ENCODE data around the gene KHDC1L. TPM values are rescaled to one million over a fixed set of nuclear protein-coding genes. Genes with fewer than 3 reads are reported as not detected.

The KHDC1L gene
- total RNA-seq, 1 donor from 2014 or later, result not detected

DNA sequence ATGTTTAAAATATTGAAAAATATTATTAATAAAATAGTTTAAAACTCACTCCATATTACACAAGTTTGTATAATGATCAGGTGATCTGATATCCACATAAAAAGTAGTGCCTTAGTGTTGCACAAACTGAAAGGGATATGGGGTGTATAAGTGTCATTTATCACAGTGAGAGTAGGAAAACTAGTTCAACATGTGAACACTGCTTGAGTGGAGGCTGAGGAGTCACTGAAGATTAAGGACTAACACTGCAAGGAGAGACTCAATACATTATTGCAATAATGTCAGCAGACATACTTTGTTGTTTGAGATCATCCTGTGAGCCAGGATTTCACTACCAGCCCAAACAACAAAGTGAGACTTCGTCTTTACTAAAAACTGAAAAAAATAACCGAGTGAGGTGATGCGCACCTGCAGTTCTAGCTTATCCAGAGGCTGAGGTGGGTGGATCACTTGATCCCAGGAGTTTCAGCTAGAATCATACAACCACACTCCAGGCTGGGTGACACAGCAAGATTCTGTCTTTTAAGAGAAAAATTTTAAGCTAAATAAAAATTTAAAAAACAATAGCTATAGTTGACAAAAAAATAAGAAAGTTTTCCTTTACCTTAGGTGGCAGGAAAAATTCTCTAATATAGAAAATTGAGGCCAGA lies 2.4 kb upstream of the KHDC1L start:
- H3K27me3 Mint-ChIP-seq (ENCODE audit: low read depth), result no peaks in the 10 kb centered on the region
- no peak overlapping the region for H3K27ac Mint-ChIP-seq (ENCODE audit: unreplicated experiment)
- TF ChIP-seq, protein P1, sequence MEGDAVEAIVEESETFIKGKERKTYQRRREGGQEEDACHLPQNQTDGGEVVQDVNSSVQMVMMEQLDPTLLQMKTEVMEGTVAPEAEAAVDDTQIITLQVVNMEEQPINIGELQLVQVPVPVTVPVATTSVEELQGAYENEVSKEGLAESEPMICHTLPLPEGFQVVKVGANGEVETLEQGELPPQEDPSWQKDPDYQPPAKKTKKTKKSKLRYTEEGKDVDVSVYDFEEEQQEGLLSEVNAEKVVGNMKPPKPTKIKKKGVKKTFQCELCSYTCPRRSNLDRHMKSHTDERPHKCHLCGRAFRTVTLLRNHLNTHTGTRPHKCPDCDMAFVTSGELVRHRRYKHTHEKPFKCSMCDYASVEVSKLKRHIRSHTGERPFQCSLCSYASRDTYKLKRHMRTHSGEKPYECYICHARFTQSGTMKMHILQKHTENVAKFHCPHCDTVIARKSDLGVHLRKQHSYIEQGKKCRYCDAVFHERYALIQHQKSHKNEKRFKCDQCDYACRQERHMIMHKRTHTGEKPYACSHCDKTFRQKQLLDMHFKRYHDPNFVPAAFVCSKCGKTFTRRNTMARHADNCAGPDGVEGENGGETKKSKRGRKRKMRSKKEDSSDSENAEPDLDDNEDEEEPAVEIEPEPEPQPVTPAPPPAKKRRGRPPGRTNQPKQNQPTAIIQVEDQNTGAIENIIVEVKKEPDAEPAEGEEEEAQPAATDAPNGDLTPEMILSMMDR (IDR thresholded peaks at IDR 0.05), result no peak
- DNase-seq (ENCODE audit: low spot score), result no peak
- H3K4me1 Mint-ChIP-seq (ENCODE audit: low read depth), result no peaks in the 10 kb centered on the region
- peaks cover 2% of the 10 kb centered on the region for H3K9me3 Mint-ChIP-seq (ENCODE audit: low read depth)
- H3K4me3 Mint-ChIP-seq (ENCODE audit: unreplicated experiment), result no peak overlapping the region
- peaks cover 3% of the 10 kb centered on the region for H3K36me3 Mint-ChIP-seq (ENCODE audit: low read depth)

DNA sequence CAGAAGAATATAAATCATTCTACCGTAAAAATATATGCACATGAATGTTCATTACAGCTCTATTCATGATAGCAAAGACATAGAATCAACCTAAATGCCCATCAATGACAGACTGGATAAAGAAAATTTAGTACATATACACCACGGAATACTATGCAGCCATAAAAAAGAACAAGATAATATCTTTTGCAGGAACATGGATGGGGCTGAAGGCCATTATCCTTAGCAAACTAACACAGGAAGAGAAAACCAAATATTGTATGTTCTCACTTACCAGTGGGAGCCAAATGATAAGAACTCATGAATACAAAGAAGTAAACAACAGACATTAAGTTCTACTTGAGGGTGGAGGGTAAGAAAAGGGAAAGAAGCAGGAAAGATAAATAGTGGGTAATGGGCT lies 8.4 kb downstream of the KHDC1L start:
- Mint-ChIP-seq H3K4me3 (ENCODE audit: unreplicated experiment) (no peak overlapping the region), H3K4me1 (ENCODE audit: low read depth) (no peaks in the 10 kb centered on the region), H3K27me3 (ENCODE audit: low read depth) (no peaks in the 10 kb centered on the region)

DNA sequence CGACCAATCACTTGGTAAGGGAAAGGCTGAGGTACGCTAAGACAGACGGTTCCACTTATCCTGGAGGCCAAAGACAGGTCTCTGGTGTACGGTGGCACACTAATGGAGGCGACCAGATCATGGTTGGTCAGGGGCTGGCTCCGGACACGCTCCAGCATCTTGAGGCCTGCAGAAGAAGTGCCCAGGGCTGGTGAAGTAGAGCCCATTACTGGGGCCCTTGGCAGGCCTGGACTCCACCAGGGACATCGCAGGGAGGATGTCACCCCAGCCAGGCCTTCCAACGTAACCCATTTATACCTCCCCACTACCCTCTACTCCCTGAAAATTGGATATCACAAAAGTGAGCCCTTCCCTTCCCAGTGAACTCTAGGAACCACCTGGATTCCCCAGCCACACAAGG lies 16.2 kb downstream of the KHDC1L start:
- H3K27ac Mint-ChIP-seq (ENCODE audit: unreplicated experiment), result no peak overlapping the region

More for the DNA sequence above, 8.4 kb downstream of the KHDC1L start:
- DNase-seq (ENCODE audit: low spot score), result no peak
- Mint-ChIP-seq H3K9me3 (ENCODE audit: low read depth) (peaks cover 5% of the 10 kb centered on the region), H3K36me3 (ENCODE audit: low read depth) (no peaks in the 10 kb centered on the region), H3K27ac (ENCODE audit: unreplicated experiment) (no peak overlapping the region)
- TF ChIP-seq, protein P1 (IDR thresholded peaks at IDR 0.05), result no peak

DNA sequence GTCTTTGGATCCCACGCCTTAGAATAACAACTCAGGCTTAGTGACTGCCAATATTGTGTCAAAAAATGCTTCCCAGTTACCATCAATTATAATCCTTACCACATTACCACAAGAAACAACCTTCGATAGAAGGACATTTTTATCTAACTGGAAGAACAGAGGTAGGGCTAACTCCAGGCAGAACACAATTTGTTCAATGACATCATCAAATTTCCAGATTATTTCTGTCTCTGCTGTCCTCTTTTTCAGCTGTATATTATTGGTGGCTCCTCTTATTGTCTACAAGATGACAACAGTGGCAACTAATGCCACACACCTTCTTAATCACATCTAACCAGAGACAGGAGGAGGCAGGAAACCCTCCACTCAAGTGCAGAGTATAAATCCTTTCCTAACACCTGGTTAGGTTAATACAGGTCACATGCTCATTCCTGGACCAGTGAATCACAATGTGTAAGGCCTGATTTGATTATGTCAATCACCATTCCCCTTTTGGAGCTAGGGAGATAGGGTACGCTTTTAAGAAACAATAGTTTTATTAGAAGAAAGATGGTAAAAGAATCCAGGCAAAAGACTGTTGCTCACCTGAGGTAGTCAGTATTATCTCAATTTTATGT lies 18.0 kb downstream of the KHDC1L start:
- H3K36me3 Mint-ChIP-seq (ENCODE audit: low read depth), result no peaks in the 10 kb centered on the region
- H3K27ac Mint-ChIP-seq (ENCODE audit: unreplicated experiment), result no peak overlapping the region
- TF ChIP-seq, protein P1 (IDR thresholded peaks at IDR 0.05), result no peak
- no peaks in the 10 kb centered on the region for H3K4me1 Mint-ChIP-seq (ENCODE audit: low read depth)
- DNase-seq (ENCODE audit: low spot score), result no peak
- no peaks in the 10 kb centered on the region for H3K9me3 Mint-ChIP-seq (ENCODE audit: low read depth)
- no peak overlapping the region for H3K4me3 Mint-ChIP-seq (ENCODE audit: unreplicated experiment)
- no peaks in the 10 kb centered on the region for H3K27me3 Mint-ChIP-seq (ENCODE audit: low read depth)

More for the DNA sequence above, 16.2 kb downstream of the KHDC1L start:
- peak; percentile 58 for DNase-seq (ENCODE audit: low spot score)
- Mint-ChIP-seq H3K9me3 (ENCODE audit: low read depth) (no peaks in the 10 kb centered on the region), H3K4me3 (ENCODE audit: unreplicated experiment) (no peak overlapping the region), H3K27me3 (ENCODE audit: low read depth) (no peaks in the 10 kb centered on the region), H3K36me3 (ENCODE audit: low read depth) (no peaks in the 10 kb centered on the region), H3K4me1 (ENCODE audit: low read depth) (no peaks in the 10 kb centered on the region)
- TF ChIP-seq, protein P1 (IDR thresholded peaks at IDR 0.05), result no peak

DNA sequence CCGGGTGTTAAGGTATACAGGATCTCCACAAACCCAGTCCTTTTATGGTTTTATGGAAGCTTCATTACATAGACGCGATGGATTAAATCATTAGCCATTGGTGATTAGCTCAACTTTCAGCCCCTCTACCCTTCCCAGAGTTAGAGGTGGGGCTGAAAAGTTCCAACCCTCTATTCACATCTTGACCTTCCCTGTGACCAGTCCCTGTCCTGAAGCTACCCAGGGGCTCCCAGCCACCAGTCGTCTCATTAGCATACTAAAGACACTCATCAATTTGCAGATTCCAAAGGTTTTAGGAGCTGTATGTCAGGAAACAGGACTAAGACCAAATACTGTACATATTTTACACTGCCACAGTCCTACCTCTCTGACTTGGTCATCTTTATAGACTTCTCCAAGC lies 21.0 kb downstream of the KHDC1L start:
- Mint-ChIP-seq H3K36me3 (ENCODE audit: low read depth) (no peaks in the 10 kb centered on the region), H3K4me1 (ENCODE audit: low read depth) (no peaks in the 10 kb centered on the region), H3K27me3 (ENCODE audit: low read depth) (peaks cover 2% of the 10 kb centered on the region), H3K4me3 (ENCODE audit: unreplicated experiment) (no peak overlapping the region), H3K27ac (ENCODE audit: unreplicated experiment) (no peak overlapping the region), H3K9me3 (ENCODE audit: low read depth) (no peaks in the 10 kb centered on the region)
- no peak for DNase-seq (ENCODE audit: low spot score)
- TF ChIP-seq, protein P1 (IDR thresholded peaks at IDR 0.05), result no peak
